HG02642 (cell line): ENCODE results near the gene FER1L5.

Source experiments
- ATAC-seq: cut with Tn5 transposase; IDR thresholded peaks from one replicate; pipeline ENCODE4 v1.9.1; 2021; ENCODE audit warnings: mild to moderate bottlenecking; ENCODE audit not compliant: unreplicated experiment, poor library complexity

Gene FER1L5

GRCh38 chr2:96669539-96670215 is 27.1 kb downstream of the FER1L5 start:
- ATAC-seq, result no peak

- no peak for ATAC-seq
Observed at GRCh38 chr2:96679848-96680247, 37.3 kb downstream of the FER1L5 start.

GRCh38 chr2:96680561-96681141 is 38.1 kb downstream of the FER1L5 start:
- ATAC-seq, result no peak

DNA sequence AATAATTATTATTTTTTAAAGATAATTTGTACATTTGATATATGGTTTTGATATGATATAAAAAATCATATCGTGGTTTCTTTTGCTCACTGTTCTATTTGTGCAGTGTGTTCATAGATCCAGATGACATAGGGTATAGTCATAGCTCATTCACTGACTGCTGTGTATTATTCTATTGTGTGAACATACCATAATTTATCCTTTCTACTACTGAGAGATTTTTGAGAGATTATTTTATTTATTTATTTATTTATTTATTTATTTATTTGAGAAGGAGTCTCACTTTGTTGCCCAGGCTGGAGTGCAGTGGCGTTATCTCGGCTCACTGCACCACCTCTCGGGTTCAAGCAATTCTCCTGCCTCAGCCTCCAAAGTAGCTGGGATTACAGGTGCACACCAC is 39.0 kb downstream of the FER1L5 start:
- no peak for ATAC-seq

DNA sequence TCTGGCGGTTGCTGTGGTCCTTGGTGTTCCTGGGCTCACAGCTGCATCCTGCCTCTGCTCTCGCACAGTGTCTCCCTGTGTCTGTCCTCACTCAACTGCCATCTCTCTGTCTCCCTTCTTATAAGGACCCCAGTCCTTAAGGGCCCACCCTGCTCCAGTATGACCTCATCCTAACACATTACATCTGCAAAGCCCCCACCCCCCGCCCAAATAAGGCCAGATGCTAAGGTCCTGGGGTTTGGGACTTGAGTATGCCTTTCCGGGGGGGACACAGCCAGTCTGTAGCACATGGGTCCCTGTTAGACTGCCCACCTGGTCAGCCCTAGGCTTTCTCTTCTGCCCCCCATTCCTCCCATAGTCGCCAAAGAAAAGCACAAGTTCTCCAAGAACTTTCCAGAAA is 40.7 kb downstream of the FER1L5 start:
- ATAC-seq, result no peak

- no peak for ATAC-seq
Observed at GRCh38 chr2:96683972-96684820, 41.6 kb downstream of the FER1L5 start.

DNA sequence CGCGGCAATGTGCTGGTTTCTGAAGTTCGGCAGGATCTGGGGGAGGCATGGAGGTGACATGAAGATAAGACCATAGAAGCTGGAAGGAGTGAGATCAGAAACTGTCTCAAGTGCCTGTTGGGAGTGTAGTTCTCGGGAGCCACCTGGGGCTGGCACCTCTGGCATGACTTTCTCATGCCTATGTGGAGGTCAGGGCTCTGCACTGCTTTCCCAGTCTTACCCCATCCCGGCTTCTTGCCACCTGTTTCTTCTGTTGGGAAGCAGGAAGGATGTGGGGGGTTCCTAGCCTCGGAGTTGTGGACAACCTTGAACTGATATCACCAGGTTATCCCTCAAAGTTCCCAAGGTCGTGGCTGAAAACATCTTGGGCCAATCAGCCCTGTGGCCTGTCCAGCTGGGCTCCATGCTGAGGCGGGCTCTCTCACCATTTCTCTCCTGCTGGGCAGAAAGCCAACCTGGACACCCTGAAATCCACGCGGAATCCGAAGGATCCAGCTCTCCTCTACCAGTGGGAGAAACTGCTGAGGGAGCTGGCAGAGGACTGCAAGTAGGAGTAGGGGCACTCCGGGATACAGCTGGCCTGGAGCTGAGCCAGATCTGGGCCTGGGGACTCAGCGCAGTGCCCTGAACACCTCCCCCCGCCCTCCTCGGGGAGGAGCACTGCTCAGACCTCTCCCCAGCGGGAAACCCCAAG is 42.5 kb downstream of the FER1L5 start:
- ATAC-seq, result no peak

DNA sequence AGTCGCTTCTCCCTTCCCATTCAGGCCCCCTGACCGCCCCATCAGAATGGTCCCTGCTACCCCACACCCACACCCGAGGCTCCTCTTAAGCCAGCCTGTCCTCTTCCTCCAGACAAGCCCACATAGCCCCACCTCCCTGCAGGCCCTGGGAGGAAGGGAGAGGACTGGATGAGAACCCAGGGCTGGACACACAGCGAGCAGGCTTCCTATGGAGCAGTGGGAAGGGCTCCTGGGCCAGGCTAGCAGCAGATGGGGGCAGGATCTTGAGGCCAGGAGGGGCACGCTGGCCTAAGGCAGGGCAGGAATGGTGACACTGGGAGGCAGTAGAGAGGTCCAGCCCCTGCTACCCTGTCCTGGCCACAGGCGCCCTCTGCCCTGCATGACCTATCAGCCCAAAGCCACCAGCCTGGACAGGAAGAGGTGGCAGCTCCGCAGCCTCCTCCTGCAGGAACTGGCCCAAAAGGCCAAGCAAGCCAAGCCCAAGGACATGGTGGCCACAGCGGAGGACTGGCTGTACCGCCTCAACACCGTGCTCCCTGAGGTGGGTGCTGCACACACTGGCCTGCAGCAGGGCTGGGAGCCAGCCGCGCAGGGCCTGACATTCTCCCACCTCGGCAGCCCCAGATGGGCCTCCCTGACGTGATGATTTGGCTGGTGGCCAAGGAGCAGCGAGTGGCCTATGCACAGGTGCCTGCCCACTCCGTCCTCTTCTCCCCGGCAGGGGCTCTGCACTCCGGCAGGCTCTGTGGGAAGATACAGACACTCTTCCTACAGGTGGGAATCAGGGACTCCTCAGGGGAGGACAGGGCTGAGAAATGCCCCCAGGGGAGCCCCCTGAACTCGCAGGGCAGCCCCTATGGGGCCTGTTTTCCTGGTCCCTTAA is 43.3 kb downstream of the FER1L5 start:
- no peak for ATAC-seq

GRCh38 chr2:96687266-96687665 is 44.7 kb downstream of the FER1L5 start:
- no peak for ATAC-seq

- ATAC-seq, result no peak
Observed at GRCh38 chr2:96687711-96688640, 45.4 kb downstream of the FER1L5 start.

GRCh38 chr2:96688649-96689430 is 46.3 kb downstream of the FER1L5 start:
- ATAC-seq, result no peak

DNA sequence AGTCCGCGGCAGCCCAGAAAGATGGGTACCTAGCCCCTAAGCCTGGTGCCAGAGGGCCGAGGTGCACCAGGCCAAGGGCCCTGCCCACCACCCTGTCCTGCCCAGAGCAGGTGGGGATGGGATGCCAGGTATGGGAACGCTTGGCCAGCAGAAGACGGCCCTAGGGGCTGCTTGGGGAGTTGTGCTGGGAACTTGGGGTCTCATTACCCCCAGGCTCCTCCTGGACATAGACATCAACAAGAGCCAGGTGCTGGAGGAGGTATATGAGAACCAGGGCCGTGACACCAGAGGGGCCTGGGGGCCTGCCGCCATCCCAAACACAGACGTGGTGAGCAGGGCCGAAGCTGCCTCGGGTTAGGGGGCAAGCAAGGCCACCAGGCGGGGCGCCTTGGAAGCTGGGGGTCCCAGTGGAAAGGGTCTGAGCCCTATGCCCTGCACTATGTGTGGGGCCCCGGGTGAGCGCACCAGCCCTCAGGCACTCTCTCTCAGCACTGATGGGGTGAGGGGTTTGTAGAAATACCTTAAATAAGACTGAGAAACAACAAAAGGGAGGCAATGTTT is 46.9 kb downstream of the FER1L5 start:
- no peak for ATAC-seq

DNA sequence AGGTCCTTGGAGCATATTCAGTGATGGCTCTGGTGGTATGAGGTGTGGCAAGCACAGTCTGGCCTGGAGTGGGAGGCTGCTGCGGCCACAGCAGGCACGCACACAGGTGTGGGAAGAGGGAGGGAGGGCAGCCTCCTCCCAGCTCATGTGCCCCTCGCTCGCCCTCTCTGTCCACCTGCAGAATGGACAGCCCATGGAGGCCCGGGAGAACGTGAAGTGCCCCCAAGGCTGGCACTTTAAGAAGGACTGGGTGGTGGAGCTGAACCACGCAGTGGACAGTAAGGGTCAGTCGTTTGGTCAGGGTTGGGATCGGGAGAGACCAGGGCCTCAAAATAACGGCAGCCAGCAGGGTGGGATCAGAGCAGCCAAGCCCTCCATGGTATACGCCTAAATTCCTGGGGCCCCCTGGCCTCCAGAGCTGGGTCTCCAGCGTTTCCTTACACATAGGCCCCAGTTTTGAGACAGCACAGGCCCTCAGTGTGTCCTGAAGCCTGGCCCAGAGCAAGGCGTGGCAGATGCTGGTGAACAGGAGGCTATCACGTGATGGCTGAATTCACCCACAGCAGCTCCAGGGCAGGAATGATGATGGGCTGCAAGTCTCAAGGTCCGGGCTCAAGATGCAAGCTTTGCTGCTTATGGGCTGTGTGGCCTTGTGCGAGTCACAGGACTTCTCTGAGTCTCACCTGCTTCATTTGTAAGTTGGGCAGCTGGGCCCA is 47.9 kb downstream of the FER1L5 start:
- no peak for ATAC-seq

- ATAC-seq, result no peak
Observed at GRCh38 chr2:96691022-96691612, 48.6 kb downstream of the FER1L5 start.

GRCh38 chr2:96692094-96692971 is 49.8 kb downstream of the FER1L5 start:
- no peak for ATAC-seq
